A549 (cell line): ENCODE data around the gene ATRX.

ENCODE experiments used
- CHD2 ChIP-seq: fragments of 150-350 bp; IDR thresholded peaks from 2 replicates; pipeline ENCODE4 v1.6.1; 2014; ENCODE audit warnings: low read length; ENCODE audit not compliant: partially characterized antibody
- EP300 ChIP-seq, 2 experiments: fragments of >200 bp; sonication (Bioruptor Twin); formaldehyde crosslinking; IDR thresholded peaks; 2 replicates in 1 of 2; 3 replicates in 1 of 2; pipeline ENCODE4 v1.6.1; 2016 to 2017
- TF ChIP-seq, protein P1 (sequence below): IDR thresholded peaks from 2 replicates; pipeline ENCODE4 v1.6.1; 2012

DNA sequence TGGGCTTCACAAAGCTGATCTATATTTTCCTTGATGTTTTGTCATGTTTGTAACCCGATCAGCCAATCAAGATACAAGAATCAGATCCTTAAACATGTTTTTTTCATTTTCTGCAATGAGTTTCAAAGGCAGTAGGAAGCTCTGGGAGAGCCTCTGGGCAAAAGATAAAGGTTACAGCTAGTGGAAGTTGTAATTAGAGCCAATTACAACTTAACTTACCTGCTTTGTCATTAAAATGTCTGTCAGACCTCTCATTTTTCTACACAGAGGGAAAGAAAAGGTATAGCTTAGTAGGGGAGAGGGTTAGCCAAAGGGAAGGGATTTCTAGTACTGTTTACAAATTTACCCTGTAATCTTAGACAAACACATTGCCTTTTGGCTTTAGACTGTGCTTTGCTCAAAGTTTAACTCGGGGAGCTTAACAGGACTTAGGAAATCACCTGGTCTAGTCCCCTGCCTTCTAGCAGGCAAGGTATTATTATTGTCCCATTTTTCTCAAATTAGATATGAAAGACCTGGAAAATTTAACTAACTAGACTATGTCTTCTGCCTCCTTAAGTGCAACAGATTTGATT, 283.0 kb downstream of the ATRX start:
- TF ChIP-seq, protein P1, sequence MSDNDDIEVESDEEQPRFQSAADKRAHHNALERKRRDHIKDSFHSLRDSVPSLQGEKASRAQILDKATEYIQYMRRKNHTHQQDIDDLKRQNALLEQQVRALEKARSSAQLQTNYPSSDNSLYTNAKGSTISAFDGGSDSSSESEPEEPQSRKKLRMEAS = no peak
- TF ChIP-seq CHD2 (no peak), EP300 (IDR thresholded peaks at IDR 0.05) (no peak)
